ENCODE data around the gene HIGD2B. TPM values are rescaled to one million over a fixed set of nuclear protein-coding genes. Genes with fewer than 3 reads are reported as not detected.

Gene HIGD2B
- total and polyA plus RNA-seq, 9 of the 15 experiments (the other 6 are each of a cell fraction or from before 2014, with no cell fraction given) = 0.04 to 0.18 (median 0.14) TPM; not detected in 6

- TF ChIP-seq SFPQ (IDR thresholded peaks at IDR 0.05; ENCODE audit: low read depth, low read length) (no peak), NCOA4 (IDR thresholded peaks at IDR 0.05; ENCODE audit: partially characterized antibody) (no peak), TCF3 (CRISPR knock-in tag; IDR thresholded peaks at IDR 0.05) (no peak), ZKSCAN8 (CRISPR knock-in tag; IDR thresholded peaks at IDR 0.05) (no peak), CAMTA2 (CRISPR knock-in tag; conservative IDR thresholded peaks at IDR 0.05) (no peak), HIVEP1 (CRISPR knock-in tag; IDR thresholded peaks at IDR 0.05) (no peak), FOS (IDR thresholded peaks at IDR 0.05; ENCODE audit: extremely low read depth, insufficient read length) (no peak), EP400 (IDR thresholded peaks at IDR 0.05) (peak; percentile 79), ZNF3 (CRISPR knock-in tag; IDR thresholded peaks at IDR 0.05) (no peak), POU5F1 (IDR thresholded peaks at IDR 0.05; ENCODE audit: borderline replicate concordance, low read depth, low read length, partially characterized antibody) (no peak), NELFE (IDR thresholded peaks at IDR 0.05; ENCODE audit: insufficient read depth, insufficient read length) (no peak), MCM7 (IDR thresholded peaks at IDR 0.05) (no peak), ZNF197 (CRISPR knock-in tag; IDR thresholded peaks at IDR 0.05; ENCODE audit: low read depth) (0 out of 2 replicates have a peak, but pooled peaks have one; percentile 59), ARHGAP35 (IDR thresholded peaks at IDR 0.05; ENCODE audit: partially characterized antibody) (no peak), ID3 (CRISPR knock-in tag; IDR thresholded peaks at IDR 0.05) (no peak), ID3 (tag; IDR thresholded peaks at IDR 0.05) (no peak), E2F8 (IDR thresholded peaks at IDR 0.05; ENCODE audit: low read depth, partially characterized antibody) (peak; percentile 85), TBL1XR1 (IDR thresholded peaks at IDR 0.05; ENCODE audit: low read length in 2 of 2) (0 out of 4 replicates have a peak, but pooled peaks of 1 of the 2 experiments have one; percentile 37), FIP1L1 (IDR thresholded peaks at IDR 0.05; ENCODE audit: low read depth, low read length, poor library complexity, severe bottlenecking) (no peak), RBM14 (IDR thresholded peaks at IDR 0.05; ENCODE audit: borderline replicate concordance, insufficient read depth, low read depth, low read length) (no peak), NCOA6 (IDR thresholded peaks at IDR 0.05) (no peak), ZNF143 (CRISPR knock-in tag; IDR thresholded peaks at IDR 0.05) (no peak), ZNF644 (tag; IDR thresholded peaks at IDR 0.05; ENCODE audit: low read depth) (no peak), KLF6 (CRISPR knock-in tag; IDR thresholded peaks at IDR 0.05; ENCODE audit: borderline replicate concordance) (no peak)
Observed at GRCh38 chr15:72685925-72686794, at the start of gene HIGD2B, which contains the start of gene BBS4 (continued).

Measured in K562 (cell line).